GM12872 (cell line): ENCODE data around the gene LPP.

Experiments
- CTCF ChIP-seq: IDR thresholded peaks from 3 replicates; pipeline ENCODE4 v1.5.1; 2011; ENCODE audit warnings: low read depth, mild to moderate bottlenecking, low read length, moderate library complexity; ENCODE audit not compliant: insufficient read depth

Gene LPP

GRCh38 chr3:188305220-188305619 lies 151.3 kb downstream of the LPP start:
- TF ChIP-seq CTCF = no peak

GRCh38 chr3:188306435-188307005 lies 152.6 kb downstream of the LPP start:
- TF ChIP-seq CTCF = no peak

GRCh38 chr3:188309437-188310269 lies 155.7 kb downstream of the LPP start:
- TF ChIP-seq CTCF = no peak

- no peak for TF ChIP-seq CTCF
These were observed 156.3 kb downstream of the LPP start for GRCh38 chr3:188310270-188310710.

- no peak for TF ChIP-seq CTCF
These were observed 161.6 kb downstream of the LPP start for GRCh38 chr3:188315553-188315952.

- no peak for TF ChIP-seq CTCF
These were observed 162.2 kb downstream of the LPP start for GRCh38 chr3:188316021-188316722.

- no peak for TF ChIP-seq CTCF
These were observed 162.7 kb downstream of the LPP start for GRCh38 chr3:188316723-188317070.
